ENCODE measurements around the gene CELSR1. TPM values are rescaled to one million over a fixed set of nuclear protein-coding genes. Genes with fewer than 3 reads are reported as not detected.

CELSR1 gene
- total and polyA plus RNA-seq, 2 of the 13 experiments (the other 11 are each of a cell fraction or from before 2014, with no cell fraction given) = 0.78 to 1.8 TPM

GRCh38 chr22:46574993-46575910, 37.8 kb upstream of the CELSR1 start (continued):
- TF ChIP-seq ZNF460 (CRISPR knock-in tag; IDR thresholded peaks at IDR 0.05; ENCODE audit: borderline replicate concordance) (no peak), TP53 (CRISPR knock-in tag; conservative IDR thresholded peaks at IDR 0.05) (no peak), NCOA2 (CRISPR knock-in tag; IDR thresholded peaks at IDR 0.05) (peak; percentile 11; the same call in 1 of the 2 replicates), MAX (IDR thresholded peaks at IDR 0.05) (peak; percentile 45), ZNF30 (CRISPR knock-in tag; IDR thresholded peaks at IDR 0.05) (no peak), E2F5 (CRISPR knock-in tag; conservative IDR thresholded peaks at IDR 0.05) (no peak), ZNF446 (CRISPR knock-in tag; IDR thresholded peaks at IDR 0.05) (no peak), MZF1 (CRISPR knock-in tag; IDR thresholded peaks at IDR 0.05; ENCODE audit: borderline replicate concordance) (no peak), ZBED4 (CRISPR knock-in tag; IDR thresholded peaks at IDR 0.05; ENCODE audit: borderline replicate concordance) (peak; percentile 87; the same call in 1 of the 2 replicates), HDAC1 (CRISPR knock-in tag; IDR thresholded peaks at IDR 0.05) (peak; percentile 55), HNF4G (IDR thresholded peaks at IDR 0.05; ENCODE audit: borderline replicate concordance, low read depth, low read length) (no peak), HNF4G (CRISPR knock-in tag; IDR thresholded peaks at IDR 0.05; ENCODE audit: borderline replicate concordance, low read depth) (no peak), ZNF766 (CRISPR knock-in tag; IDR thresholded peaks at IDR 0.05; ENCODE audit: borderline replicate concordance) (no peak), CREB1 (IDR thresholded peaks at IDR 0.05) (0 out of 2 replicates have a peak, but pooled peaks have one; percentile 51), CREB1 (CRISPR knock-in tag; IDR thresholded peaks at IDR 0.05) (no peak), AHDC1 (CRISPR knock-in tag; IDR thresholded peaks at IDR 0.05; ENCODE audit: borderline replicate concordance) (peak; percentile 26; the same call in 1 of the 2 replicates)
